ENCODE data around the gene CACNA1H. TPM values are rescaled to one million over a fixed set of nuclear protein-coding genes. Genes with fewer than 3 reads are reported as not detected.

Gene CACNA1H
- total and polyA plus RNA-seq, 2 donors (not counting 3 experiments of a cell fraction or from before 2014, with no cell fraction given), result 0.03 TPM; not detected in 1

DNA sequence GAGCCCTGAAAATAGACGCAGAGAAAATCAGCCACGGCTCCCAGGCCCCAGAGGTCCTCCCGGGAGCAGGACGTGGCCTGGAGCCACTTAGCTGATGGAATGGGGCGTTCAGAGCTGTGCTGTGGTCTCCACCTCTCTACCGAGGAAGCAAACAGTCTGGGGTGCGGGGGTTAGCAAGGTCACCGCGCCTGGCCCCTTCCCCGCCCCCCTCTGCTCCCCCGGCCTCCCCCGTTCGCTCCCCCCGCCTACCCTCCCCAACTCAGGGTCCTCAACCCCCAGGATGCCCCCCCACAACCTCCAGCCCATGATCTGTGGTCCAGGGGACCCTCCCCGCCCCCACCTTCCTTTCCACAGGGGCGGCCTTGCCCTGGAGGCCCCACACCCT lies 36.2 kb upstream of the CACNA1H start:
- CTCF ChIA-PET, result no interaction called here
- Histone ChIP-seq H3K9ac (replicated peaks; ENCODE audit: extremely low read depth, insufficient read depth, low read length) (no peak overlapping the region), H3K4me1 (ENCODE audit: control insufficient read depth, extremely low read depth, insufficient read depth, low read length) (no peaks in the 10 kb centered on the region), H3K9me3 (replicated peaks; ENCODE audit: control insufficient read depth, insufficient read depth, low read length) (no peaks in the 10 kb centered on the region), H3K79me2 (ENCODE audit: control insufficient read depth, insufficient read depth, low read length) (no peaks in the 10 kb centered on the region), H3K27me3 (ENCODE audit: control insufficient read depth in 2 of 2, insufficient read depth in 2 of 2, low read length in 2 of 2) (no peaks in the 10 kb centered on the region), H2AFZ (ENCODE audit: low read depth, low read length) (no peak overlapping the region), H3K4me3 (replicated peaks in 1 of 3; ENCODE audit: insufficient read depth in 1 of 3, low read depth in 1 of 3, low read length in 3 of 3) (no peak overlapping the region), H4K20me1 (replicated peaks; ENCODE audit: control insufficient read depth, extremely low read depth, insufficient read depth, low read length) (no peaks in the 10 kb centered on the region), H3K27ac (ENCODE audit: insufficient read depth, low read depth, low read length) (no peak overlapping the region), H3K9me1 (replicated peaks; ENCODE audit: control insufficient read depth, extremely low read depth, insufficient read depth, low read length) (no peaks in the 10 kb centered on the region), H3K36me3 (ENCODE audit: control insufficient read depth in 2 of 2, extremely low read depth in 1 of 2, insufficient read depth in 2 of 2, low read length in 2 of 2) (no peaks in the 10 kb centered on the region), H3K4me2 (ENCODE audit: insufficient read depth, low read length) (no peak overlapping the region)
- DNase-seq (ENCODE audit: low read depth, low spot score) (no peak), FAIRE-seq (no peak)
- no TSS peak for BruUV-seq (replicated peaks)
- TF ChIP-seq MYC (IDR thresholded peaks at IDR 0.05; ENCODE audit: low read depth, low read length) (no peak), FOS (IDR thresholded peaks at IDR 0.05; ENCODE audit: borderline replicate concordance, insufficient read depth, low read length) (no peak), JUN (IDR thresholded peaks at IDR 0.05; ENCODE audit: borderline replicate concordance, insufficient read depth, insufficient read length, low read depth) (no peak), GATA2 (IDR thresholded peaks at IDR 0.05; ENCODE audit: insufficient read depth, insufficient read length, low read depth, low read length) (no peak), CTCF (IDR thresholded peaks at IDR 0.05; ENCODE audit: extremely low read depth in 1 of 2, insufficient read depth in 1 of 2, low read depth in 1 of 2, low read length in 2 of 2) (no peak), MAX (IDR thresholded peaks at IDR 0.05; ENCODE audit: insufficient read depth, insufficient read length) (no peak), EZH2 (IDR thresholded peaks at IDR 0.05; ENCODE audit: borderline replicate concordance, low read depth, low read length, severe bottlenecking) (no peak), POLR2A (IDR thresholded peaks at IDR 0.05; ENCODE audit: low read depth, low read length) (no peak)
- POLR2A ChIA-PET, result no interaction called here
- intact Hi-C loops (cut with micrococcal nuclease), result no loop called here
- dilution Hi-C loops (cut with MboI; ENCODE audit: extremely low pct_ligation_motif_present, low sequenced_read_pairs), result no loop called here

Measured in endothelial cell of umbilical vein (primary cell).